ENCODE data around the gene TUBD1. TPM values are rescaled to one million over a fixed set of nuclear protein-coding genes. Genes with fewer than 3 reads are reported as not detected.

The TUBD1 gene
- total and polyA plus RNA-seq, 2 of the 13 experiments (the other 11 are each of a cell fraction or from before 2014, with no cell fraction given) = 18.2 to 25.9 TPM

DNA sequence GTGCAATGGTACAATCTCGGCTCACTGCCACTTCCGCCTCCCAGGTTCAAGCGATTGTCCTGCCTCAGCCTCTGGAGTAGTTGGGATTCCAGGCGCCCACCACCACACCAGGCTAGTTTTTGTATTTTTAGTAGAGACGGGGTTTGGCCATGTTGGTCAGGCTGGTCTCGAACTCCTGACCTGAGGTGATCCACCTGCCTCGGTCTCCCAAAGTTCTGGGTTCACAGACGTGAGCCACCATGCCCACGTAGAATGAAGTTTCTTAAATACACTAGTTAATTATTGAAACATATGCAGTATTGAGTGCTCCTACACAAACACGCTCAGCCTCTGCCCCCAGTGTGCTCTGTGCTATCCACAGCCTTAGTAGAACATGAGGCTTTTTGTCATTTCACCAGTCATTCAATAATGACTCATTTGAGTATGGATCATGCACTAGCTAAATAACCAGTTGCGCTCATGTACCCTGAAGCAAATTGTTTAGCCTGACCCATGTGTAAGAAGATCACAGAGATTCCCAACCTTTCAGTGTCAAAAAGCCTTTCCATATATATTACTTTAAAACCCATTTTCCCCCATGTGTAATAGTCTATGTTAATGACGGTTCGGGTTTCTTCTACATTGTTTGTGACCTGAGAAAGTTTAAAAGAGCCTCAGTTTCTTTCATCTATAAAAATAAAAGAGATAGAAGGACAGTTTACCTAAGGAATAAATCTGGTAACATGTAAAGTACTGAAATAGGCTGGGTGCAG, 49.7 kb downstream of the TUBD1 start (continued):
- TF ChIP-seq ISL2 (CRISPR knock-in tag; IDR thresholded peaks at IDR 0.05) = peak; percentile 37; the same call in 1 of the 2 replicates
- peak; percentile 61; the same call in 1 of the 2 replicates for TF ChIP-seq ZNF317 (CRISPR knock-in tag; IDR thresholded peaks at IDR 0.05)
- TF ChIP-seq, protein P1, sequence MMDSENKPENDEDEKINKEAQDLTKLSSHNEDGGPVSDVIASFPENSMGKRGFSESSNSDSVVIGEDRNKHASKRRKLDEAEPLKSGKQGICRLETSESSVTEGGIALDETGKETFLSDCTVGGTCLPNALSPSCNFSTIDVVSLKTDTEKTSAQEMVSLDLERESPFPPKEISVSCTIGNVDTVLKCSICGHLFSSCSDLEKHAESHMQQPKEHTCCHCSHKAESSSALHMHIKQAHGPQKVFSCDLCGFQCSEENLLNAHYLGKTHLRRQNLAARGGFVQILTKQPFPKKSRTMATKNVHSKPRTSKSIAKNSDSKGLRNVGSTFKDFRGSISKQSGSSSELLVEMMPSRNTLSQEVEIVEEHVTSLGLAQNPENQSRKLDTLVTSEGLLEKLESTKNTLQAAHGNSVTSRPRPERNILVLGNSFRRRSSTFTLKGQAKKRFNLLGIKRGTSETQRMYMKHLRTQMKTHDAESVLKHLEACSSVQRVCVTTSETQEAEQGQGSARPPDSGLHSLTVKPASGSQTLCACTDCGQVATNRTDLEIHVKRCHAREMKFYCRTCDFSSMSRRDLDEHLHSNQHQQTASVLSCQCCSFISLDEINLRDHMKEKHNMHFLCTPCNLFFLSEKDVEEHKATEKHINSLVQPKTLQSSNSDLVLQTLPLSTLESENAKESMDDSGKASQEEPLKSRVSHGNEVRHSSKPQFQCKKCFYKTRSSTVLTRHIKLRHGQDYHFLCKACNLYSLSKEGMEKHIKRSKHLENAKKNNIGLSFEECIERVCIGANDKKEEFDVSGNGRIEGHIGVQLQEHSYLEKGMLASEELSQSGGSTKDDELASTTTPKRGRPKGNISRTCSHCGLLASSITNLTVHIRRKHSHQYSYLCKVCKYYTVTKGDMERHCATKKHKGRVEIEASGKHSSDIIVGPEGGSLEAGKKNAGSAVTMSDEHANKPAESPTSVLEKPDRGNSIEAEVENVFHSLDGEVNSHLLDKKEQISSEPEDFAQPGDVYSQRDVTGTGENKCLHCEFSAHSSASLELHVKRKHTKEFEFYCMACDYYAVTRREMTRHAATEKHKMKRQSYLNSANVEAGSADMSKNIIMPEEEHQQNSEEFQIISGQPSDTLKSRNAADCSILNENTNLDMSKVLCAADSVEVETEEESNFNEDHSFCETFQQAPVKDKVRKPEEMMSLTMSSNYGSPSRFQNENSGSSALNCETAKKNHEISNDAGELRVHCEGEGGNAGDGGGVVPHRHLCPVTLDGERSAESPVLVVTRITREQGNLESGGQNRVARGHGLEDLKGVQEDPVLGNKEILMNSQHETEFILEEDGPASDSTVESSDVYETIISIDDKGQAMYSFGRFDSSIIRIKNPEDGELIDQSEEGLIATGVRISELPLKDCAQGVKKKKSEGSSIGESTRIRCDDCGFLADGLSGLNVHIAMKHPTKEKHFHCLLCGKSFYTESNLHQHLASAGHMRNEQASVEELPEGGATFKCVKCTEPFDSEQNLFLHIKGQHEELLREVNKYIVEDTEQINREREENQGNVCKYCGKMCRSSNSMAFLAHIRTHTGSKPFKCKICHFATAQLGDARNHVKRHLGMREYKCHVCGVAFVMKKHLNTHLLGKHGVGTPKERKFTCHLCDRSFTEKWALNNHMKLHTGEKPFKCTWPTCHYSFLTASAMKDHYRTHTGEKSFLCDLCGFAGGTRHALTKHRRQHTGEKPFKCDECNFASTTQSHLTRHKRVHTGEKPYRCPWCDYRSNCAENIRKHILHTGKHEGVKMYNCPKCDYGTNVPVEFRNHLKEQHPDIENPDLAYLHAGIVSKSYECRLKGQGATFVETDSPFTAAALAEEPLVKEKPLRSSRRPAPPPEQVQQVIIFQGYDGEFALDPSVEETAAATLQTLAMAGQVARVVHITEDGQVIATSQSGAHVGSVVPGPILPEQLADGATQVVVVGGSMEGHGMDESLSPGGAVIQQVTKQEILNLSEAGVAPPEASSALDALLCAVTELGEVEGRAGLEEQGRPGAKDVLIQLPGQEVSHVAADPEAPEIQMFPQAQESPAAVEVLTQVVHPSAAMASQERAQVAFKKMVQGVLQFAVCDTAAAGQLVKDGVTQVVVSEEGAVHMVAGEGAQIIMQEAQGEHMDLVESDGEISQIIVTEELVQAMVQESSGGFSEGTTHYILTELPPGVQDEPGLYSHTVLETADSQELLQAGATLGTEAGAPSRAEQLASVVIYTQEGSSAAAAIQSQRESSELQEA (CRISPR knock-in tag; IDR thresholded peaks at IDR 0.05; ENCODE audit: not compliant biosample characterization) = peak; percentile 9
- peak; percentile 78 for TF ChIP-seq JUND (CRISPR knock-in tag; IDR thresholded peaks at IDR 0.05)
- 0 out of 2 replicates have a peak, but pooled peaks have one; percentile 41 for TF ChIP-seq NRL (CRISPR knock-in tag; IDR thresholded peaks at IDR 0.05; ENCODE audit: borderline replicate concordance)
- peak; percentile 53; the same call in 1 of the 2 replicates for TF ChIP-seq KDM1A (CRISPR knock-in tag; IDR thresholded peaks at IDR 0.05)
- TF ChIP-seq, protein P2, sequence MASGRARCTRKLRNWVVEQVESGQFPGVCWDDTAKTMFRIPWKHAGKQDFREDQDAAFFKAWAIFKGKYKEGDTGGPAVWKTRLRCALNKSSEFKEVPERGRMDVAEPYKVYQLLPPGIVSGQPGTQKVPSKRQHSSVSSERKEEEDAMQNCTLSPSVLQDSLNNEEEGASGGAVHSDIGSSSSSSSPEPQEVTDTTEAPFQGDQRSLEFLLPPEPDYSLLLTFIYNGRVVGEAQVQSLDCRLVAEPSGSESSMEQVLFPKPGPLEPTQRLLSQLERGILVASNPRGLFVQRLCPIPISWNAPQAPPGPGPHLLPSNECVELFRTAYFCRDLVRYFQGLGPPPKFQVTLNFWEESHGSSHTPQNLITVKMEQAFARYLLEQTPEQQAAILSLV (CRISPR knock-in tag; IDR thresholded peaks at IDR 0.05; ENCODE audit: borderline replicate concordance) = no peak
- TF ChIP-seq CHD2 (IDR thresholded peaks at IDR 0.05; ENCODE audit: low read depth, low read length) = peak; percentile 9
- TF ChIP-seq NCOR1 (IDR thresholded peaks at IDR 0.05; ENCODE audit: borderline replicate concordance, low read length) = peak; percentile 42; the same call in 1 of the 2 replicates
- TF ChIP-seq, protein P3, sequence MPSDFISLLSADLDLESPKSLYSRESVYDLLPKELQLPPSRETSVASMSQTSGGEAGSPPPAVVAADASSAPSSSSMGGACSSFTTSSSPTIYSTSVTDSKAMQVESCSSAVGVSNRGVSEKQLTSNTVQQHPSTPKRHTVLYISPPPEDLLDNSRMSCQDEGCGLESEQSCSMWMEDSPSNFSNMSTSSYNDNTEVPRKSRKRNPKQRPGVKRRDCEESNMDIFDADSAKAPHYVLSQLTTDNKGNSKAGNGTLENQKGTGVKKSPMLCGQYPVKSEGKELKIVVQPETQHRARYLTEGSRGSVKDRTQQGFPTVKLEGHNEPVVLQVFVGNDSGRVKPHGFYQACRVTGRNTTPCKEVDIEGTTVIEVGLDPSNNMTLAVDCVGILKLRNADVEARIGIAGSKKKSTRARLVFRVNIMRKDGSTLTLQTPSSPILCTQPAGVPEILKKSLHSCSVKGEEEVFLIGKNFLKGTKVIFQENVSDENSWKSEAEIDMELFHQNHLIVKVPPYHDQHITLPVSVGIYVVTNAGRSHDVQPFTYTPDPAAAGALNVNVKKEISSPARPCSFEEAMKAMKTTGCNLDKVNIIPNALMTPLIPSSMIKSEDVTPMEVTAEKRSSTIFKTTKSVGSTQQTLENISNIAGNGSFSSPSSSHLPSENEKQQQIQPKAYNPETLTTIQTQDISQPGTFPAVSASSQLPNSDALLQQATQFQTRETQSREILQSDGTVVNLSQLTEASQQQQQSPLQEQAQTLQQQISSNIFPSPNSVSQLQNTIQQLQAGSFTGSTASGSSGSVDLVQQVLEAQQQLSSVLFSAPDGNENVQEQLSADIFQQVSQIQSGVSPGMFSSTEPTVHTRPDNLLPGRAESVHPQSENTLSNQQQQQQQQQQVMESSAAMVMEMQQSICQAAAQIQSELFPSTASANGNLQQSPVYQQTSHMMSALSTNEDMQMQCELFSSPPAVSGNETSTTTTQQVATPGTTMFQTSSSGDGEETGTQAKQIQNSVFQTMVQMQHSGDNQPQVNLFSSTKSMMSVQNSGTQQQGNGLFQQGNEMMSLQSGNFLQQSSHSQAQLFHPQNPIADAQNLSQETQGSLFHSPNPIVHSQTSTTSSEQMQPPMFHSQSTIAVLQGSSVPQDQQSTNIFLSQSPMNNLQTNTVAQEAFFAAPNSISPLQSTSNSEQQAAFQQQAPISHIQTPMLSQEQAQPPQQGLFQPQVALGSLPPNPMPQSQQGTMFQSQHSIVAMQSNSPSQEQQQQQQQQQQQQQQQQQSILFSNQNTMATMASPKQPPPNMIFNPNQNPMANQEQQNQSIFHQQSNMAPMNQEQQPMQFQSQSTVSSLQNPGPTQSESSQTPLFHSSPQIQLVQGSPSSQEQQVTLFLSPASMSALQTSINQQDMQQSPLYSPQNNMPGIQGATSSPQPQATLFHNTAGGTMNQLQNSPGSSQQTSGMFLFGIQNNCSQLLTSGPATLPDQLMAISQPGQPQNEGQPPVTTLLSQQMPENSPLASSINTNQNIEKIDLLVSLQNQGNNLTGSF (CRISPR knock-in tag; IDR thresholded peaks at IDR 0.05) = peak; percentile 66; the same call in 1 of the 2 replicates
- TF ChIP-seq ZBTB38 (CRISPR knock-in tag; IDR thresholded peaks at IDR 0.05) = 0 out of 2 replicates have a peak, but pooled peaks have one; percentile 24
- peak; percentile 61; the same call in 1 of the 2 replicates for TF ChIP-seq ZNF235 (CRISPR knock-in tag; IDR thresholded peaks at IDR 0.05; ENCODE audit: borderline replicate concordance)
- 0 out of 2 replicates have a peak, but pooled peaks have one; percentile 22 for TF ChIP-seq ZSCAN25 (CRISPR knock-in tag; IDR thresholded peaks at IDR 0.05)
